Measurements from ENCODE around the gene FOXP1. TPM values are rescaled to one million over a fixed set of nuclear protein-coding genes. Genes with fewer than 3 reads are reported as not detected.
"Not testable (repeated sequence)": the region's sequence is repeated elsewhere in the genome, so short reads cannot be mapped to it uniquely, and the experiment has no call there.

The FOXP1 gene
- polyA plus RNA-seq, 1 donor (not counting 4 experiments of a cell fraction or from before 2014, with no cell fraction given) = 14.6 TPM

- Histone ChIP-seq H3K79me2 (ENCODE audit: control insufficient read depth, insufficient read depth, low read length) (peaks cover 2% of the 10 kb centered on the region), H3K4me3 (ENCODE audit: control insufficient read depth in 2 of 3, extremely low read depth in 1 of 3, insufficient read depth in 2 of 3, low read depth in 1 of 3, low read length in 3 of 3) (no peak overlapping the region), H3K4me1 (ENCODE audit: control insufficient read depth, extremely low read depth, insufficient read depth, low read length) (peaks cover 11% of the 10 kb centered on the region), H3K9me1 (ENCODE audit: control insufficient read depth, extremely low read depth, insufficient read depth, low read length) (no peaks in the 10 kb centered on the region), H3K9me3 (ENCODE audit: control insufficient read depth, low read depth, low read length) (no peaks in the 10 kb centered on the region), H2AFZ (ENCODE audit: control insufficient read depth, low read length) (no peak overlapping the region), H3K27me3 (ENCODE audit: control insufficient read depth, extremely low read depth, insufficient read depth, low read length) (no peaks in the 10 kb centered on the region), H4K20me1 (ENCODE audit: control insufficient read depth, extremely low read depth, insufficient read depth, low read length) (no peaks in the 10 kb centered on the region), H3K27ac (ENCODE audit: control insufficient read depth, insufficient read depth, low read length) (no peak overlapping the region), H3K36me3 (ENCODE audit: control insufficient read depth in 2 of 2, extremely low read depth in 1 of 2, insufficient read depth in 2 of 2, low read length in 2 of 2) (peaks cover 6 to 22% of the 10 kb centered on the region in 2 experiments), H3K4me2 (ENCODE audit: control insufficient read depth, extremely low read depth, insufficient read depth, low read depth, low read length) (no peak overlapping the region), H3K9ac (ENCODE audit: control insufficient read depth, extremely low read depth, insufficient read depth, low read length) (no peak overlapping the region)
- FAIRE-seq = no peak
- dilution Hi-C loops (cut with MboI; ENCODE audit: extremely low pct_ligation_motif_present, low sequenced_read_pairs) = no loop called here
- DNase-seq (ENCODE audit: low read depth, low spot score) = no peak
- no peak for TF ChIP-seq EZH2 (IDR thresholded peaks at IDR 0.05; ENCODE audit: low read length)
- TF ChIP-seq, protein P1, sequence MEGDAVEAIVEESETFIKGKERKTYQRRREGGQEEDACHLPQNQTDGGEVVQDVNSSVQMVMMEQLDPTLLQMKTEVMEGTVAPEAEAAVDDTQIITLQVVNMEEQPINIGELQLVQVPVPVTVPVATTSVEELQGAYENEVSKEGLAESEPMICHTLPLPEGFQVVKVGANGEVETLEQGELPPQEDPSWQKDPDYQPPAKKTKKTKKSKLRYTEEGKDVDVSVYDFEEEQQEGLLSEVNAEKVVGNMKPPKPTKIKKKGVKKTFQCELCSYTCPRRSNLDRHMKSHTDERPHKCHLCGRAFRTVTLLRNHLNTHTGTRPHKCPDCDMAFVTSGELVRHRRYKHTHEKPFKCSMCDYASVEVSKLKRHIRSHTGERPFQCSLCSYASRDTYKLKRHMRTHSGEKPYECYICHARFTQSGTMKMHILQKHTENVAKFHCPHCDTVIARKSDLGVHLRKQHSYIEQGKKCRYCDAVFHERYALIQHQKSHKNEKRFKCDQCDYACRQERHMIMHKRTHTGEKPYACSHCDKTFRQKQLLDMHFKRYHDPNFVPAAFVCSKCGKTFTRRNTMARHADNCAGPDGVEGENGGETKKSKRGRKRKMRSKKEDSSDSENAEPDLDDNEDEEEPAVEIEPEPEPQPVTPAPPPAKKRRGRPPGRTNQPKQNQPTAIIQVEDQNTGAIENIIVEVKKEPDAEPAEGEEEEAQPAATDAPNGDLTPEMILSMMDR (optimal IDR thresholded peaks at IDR 0.05 in 1 of 3, IDR thresholded peaks at IDR 0.05 in 1 of 3, conservative IDR thresholded peaks at IDR 0.05 in 1 of 3; ENCODE audit: extremely low read depth in 1 of 3, insufficient read depth in 2 of 3, low read length in 3 of 3) = no peak
Measured at GRCh38 chr3:70979983-70980645, 603.4 kb downstream of the FOXP1 start.

GRCh38 chr3:70977712-70978111 is 605.8 kb downstream of the FOXP1 start:
- FAIRE-seq = no peak
- H3K9me3 ChIP-seq (ENCODE audit: control insufficient read depth, low read depth, low read length) = no peaks in the 10 kb centered on the region
- no peak overlapping the region for H3K9ac ChIP-seq (ENCODE audit: control insufficient read depth, extremely low read depth, insufficient read depth, low read length)

DNA sequence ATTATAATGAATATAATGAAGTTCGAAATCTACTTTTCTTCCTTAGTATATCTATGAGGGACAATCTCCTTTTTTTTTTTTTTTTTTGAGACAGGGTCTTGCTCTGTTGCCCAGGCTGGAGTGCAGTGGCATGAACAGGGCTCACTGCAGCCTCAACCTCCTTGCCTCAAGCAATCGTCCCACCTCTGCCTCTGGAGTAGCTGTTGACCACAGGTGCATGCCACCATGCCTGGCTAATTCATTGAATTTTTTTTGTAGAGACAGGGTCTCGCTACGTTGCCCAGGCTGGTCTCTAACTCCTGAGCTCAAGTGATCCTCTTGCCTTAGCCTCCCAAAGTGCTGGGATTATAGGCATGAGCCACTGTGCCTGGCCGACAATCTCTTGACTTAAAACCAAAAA is 607.5 kb downstream of the FOXP1 start:
- FAIRE-seq; H3K9ac ChIP-seq (ENCODE audit: control insufficient read depth, extremely low read depth, insufficient read depth, low read length); DNase-seq (ENCODE audit: low read depth, low spot score); H3K79me2 ChIP-seq (ENCODE audit: control insufficient read depth, insufficient read depth, low read length); H2AFZ ChIP-seq (ENCODE audit: control insufficient read depth, low read length); H3K9me1 ChIP-seq (ENCODE audit: control insufficient read depth, extremely low read depth, insufficient read depth, low read length); H3K27me3 ChIP-seq (ENCODE audit: control insufficient read depth, extremely low read depth, insufficient read depth, low read length); H4K20me1 ChIP-seq (ENCODE audit: control insufficient read depth, extremely low read depth, insufficient read depth, low read length); H3K9me3 ChIP-seq (ENCODE audit: control insufficient read depth, low read depth, low read length); dilution Hi-C loops (cut with MboI; ENCODE audit: extremely low pct_ligation_motif_present, low sequenced_read_pairs); H3K4me1 ChIP-seq (ENCODE audit: control insufficient read depth, extremely low read depth, insufficient read depth, low read length); H3K4me3 ChIP-seq (ENCODE audit: control insufficient read depth in 2 of 3, extremely low read depth in 1 of 3, insufficient read depth in 2 of 3, low read depth in 1 of 3, low read length in 3 of 3); H3K4me2 ChIP-seq (ENCODE audit: control insufficient read depth, extremely low read depth, insufficient read depth, low read depth, low read length); H3K27ac ChIP-seq (ENCODE audit: control insufficient read depth, insufficient read depth, low read length): not testable (repeated sequence)
- peaks cover 6 to 27% of the 10 kb centered on the region in 2 experiments for H3K36me3 ChIP-seq (ENCODE audit: control insufficient read depth in 2 of 2, extremely low read depth in 1 of 2, insufficient read depth in 2 of 2, low read length in 2 of 2)

More at GRCh38 chr3:70977712-70978111, 605.8 kb downstream of the FOXP1 start:
- H2AFZ ChIP-seq (ENCODE audit: control insufficient read depth, low read length) = no peak overlapping the region
- TF ChIP-seq, protein P1 (optimal IDR thresholded peaks at IDR 0.05 in 1 of 3, IDR thresholded peaks at IDR 0.05 in 1 of 3, conservative IDR thresholded peaks at IDR 0.05 in 1 of 3; ENCODE audit: extremely low read depth in 1 of 3, insufficient read depth in 2 of 3, low read length in 3 of 3) = no peak
- TF ChIP-seq EZH2 (IDR thresholded peaks at IDR 0.05; ENCODE audit: low read length) = no peak
- DNase-seq (ENCODE audit: low read depth, low spot score) = no peak
- H3K4me2 ChIP-seq (ENCODE audit: control insufficient read depth, extremely low read depth, insufficient read depth, low read depth, low read length) = no peak overlapping the region
- H3K27me3 ChIP-seq (ENCODE audit: control insufficient read depth, extremely low read depth, insufficient read depth, low read length) = no peaks in the 10 kb centered on the region
- H3K4me3 ChIP-seq (ENCODE audit: control insufficient read depth in 2 of 3, extremely low read depth in 1 of 3, insufficient read depth in 2 of 3, low read depth in 1 of 3, low read length in 3 of 3) = no peak overlapping the region
- H3K27ac ChIP-seq (ENCODE audit: control insufficient read depth, insufficient read depth, low read length) = no peak overlapping the region
- no peaks in the 10 kb centered on the region for H3K9me1 ChIP-seq (ENCODE audit: control insufficient read depth, extremely low read depth, insufficient read depth, low read length)
- peaks cover 2% of the 10 kb centered on the region for H3K79me2 ChIP-seq (ENCODE audit: control insufficient read depth, insufficient read depth, low read length)
- no peaks in the 10 kb centered on the region for H4K20me1 ChIP-seq (ENCODE audit: control insufficient read depth, extremely low read depth, insufficient read depth, low read length)
- peaks cover 4% of the 10 kb centered on the region for H3K4me1 ChIP-seq (ENCODE audit: control insufficient read depth, extremely low read depth, insufficient read depth, low read length)
- H3K36me3 ChIP-seq (ENCODE audit: control insufficient read depth in 2 of 2, extremely low read depth in 1 of 2, insufficient read depth in 2 of 2, low read length in 2 of 2) = peaks cover 6 to 22% of the 10 kb centered on the region in 2 experiments
- dilution Hi-C loops (cut with MboI; ENCODE audit: extremely low pct_ligation_motif_present, low sequenced_read_pairs) = no loop called here

Data from keratinocyte (primary cell).